Embryonic facial prominence (tissue), 1 donor: Measurements from ENCODE around the gene BCAS3.

ENCODE experiments used
- DNase-seq: peaks from one replicate; pipeline ENCODE4 v3.0.0-alpha.2; 2016; ENCODE audit errors: extremely low spot score

BCAS3 gene

DNA sequence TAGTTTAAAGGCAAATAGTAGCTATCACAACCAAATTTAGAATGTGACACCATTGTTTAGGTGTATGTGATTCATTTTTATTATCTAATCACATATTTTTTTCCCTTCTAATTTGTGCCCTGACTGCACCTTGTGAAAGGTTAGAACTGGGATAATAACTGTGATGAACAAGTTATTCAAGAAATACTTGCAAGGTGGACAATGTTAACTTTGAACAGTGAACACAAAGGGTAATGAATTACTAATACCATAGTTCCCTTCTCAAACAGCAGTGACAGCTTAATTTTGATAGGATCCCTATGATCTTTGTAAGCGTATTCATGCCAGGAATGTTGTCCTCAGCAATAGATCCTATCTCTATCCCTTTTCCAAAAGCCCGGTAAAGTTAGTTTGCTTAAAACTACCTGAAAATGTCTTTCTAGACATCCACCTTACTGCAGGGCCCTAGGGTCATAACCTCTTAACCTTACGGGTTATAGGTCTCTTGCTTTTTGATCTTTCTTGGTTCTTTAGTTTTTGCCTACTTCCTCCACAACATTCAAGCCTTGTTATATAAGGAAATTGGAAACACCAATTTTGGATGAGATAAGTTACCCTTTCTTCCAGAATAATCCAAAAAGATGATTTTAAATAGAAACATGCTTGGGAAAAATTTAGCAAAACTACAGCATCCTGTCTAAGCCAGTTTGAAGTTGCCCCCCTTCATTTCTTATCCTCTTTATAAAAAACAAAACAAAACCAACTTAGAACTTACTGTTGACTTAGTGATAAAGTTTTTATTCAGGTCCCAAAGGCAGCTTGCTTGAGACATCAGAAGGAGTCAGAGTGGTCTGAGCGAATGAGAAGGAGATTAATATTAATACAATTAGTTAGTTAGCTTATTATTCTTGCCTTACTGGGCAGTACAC, 522.0 kb downstream of the BCAS3 start:
- DNase-seq = no peak

DNA sequence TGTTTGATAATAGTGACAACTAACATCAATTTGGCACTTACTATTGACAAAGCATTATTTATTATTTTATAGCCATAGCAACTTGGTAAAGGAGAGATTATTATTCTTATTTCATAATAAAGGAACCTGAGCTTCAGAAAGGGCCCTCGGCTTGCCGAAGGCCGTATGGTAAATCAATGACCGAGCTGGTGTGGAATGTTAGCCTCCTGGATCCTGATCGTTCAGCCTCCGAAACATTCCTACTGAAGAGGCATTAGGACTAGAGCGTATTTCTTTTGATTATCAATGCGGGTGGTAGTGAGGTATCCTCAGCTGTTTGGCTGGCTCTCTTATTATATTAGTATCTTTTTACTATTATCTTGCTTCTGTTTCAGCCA, 522.7 kb downstream of the BCAS3 start:
- DNase-seq = no peak

DNA sequence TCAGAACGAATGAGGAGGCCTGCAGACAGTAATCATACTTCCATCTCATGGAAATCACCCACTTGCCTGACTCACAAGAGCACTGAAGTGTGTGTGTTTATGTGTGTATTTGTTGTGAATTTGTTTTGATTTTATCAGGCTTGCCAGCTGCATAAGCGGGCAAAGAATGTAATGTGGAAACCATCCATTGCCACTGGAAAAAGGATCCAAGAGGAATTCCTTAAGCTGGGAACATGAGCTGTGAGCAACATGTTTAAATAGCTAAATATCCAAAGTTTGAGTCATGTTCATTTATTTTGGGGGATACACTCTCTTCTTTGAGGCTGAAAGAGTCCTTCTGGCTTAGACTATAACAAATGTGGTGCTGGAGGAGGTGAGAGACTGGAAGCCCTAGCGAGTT, 523.6 kb downstream of the BCAS3 start:
- DNase-seq = no peak

DNA sequence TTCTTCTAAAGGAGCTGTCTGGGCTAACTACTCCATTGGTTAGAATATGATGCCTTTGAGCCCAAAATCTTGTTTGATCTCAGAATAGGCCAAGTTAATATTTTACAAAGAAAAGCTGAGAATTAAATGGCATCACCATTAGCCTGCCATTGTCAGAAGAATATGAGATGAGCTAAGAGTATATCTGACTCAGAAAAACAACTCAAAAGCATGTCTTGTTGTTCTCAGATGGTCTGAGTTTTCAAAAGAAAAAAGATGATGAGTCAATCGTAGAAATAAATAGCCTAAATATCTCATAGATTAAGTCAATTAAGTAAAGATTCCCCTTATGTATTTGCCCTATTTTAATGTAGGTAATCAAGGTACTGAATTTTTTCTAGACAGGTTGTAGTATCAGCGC, 524.9 kb downstream of the BCAS3 start:
- no peak for DNase-seq

DNA sequence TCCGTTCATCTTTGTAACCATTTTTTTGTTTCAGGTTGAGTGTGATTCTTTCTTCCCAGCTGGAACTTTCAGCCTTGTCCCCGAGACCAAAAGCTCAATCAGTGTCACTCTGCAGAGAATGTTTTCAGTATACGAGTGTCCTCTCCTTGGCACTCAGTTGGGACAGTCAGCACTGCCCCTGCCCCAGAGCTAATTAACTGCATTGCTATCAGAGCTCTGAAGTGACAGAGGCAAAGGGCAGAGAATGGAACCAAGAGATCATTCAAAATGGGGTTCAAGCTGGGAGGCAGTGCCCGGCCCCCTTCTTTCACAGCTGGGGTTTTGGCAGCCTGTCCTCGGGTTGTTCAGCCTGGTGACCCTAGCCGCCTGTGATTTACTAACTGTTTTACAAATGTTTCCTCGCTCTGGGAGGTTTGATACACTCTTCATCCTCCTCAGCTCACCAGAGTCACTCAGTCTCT, 526.0 kb downstream of the BCAS3 start:
- DNase-seq = no peak

DNA sequence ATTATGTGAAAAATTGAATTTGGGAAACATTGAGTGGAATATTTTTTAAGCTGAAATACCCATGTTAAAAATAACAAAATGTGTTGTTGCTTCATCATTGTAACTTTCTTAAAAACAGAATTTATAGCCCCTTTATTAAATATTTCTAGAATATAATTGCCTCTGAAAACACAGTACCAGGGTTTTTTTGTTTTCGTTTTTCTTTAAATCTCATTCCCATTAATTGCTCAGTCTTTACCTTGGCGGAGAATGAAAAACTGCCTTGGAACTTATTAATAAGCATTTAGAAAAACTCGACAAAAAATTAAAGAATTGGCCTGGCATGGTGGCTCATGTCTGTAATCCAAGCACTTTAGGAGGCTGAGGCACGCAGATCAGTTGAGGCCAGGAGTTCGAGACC, 526.8 kb downstream of the BCAS3 start:
- no peak for DNase-seq

DNA sequence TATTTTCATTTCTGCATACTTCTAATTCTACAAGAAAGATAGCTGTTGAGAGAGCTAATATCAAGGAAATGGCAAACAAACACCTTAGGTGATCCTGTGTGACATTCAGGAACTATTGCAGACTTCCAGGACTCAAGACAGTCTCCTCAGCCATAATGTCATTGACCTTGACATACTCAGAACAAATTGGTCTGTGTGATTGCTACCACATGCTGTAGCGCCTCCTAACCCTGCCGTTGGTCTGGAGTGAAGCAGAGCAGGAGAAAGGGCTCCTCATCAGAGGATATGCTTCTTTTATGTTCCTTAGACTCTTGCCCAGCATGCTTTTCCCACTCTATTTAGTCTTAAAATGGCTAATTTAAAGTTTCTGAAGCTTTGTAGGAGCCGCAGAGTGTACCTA, 527.8 kb downstream of the BCAS3 start:
- DNase-seq = no peak

DNA sequence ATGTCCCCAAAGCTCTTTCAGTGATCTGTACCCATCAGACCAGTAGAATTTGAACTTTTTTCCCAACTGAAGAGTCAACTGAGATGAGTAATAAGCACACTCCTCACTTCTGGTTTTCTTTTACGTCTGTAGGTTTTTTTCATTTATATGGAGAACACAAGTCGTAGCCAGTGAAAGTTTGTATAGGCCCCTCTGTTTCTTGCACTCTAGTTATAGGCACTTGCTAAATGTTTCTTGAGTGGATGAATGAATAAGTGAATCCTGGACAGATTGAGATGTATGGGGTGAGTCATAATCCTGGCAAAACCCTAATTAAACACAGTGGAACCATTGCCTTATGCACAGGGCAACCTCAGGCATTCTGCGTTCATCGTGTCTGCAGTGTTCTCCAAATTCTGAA, 528.3 kb downstream of the BCAS3 start:
- DNase-seq = no peak

DNA sequence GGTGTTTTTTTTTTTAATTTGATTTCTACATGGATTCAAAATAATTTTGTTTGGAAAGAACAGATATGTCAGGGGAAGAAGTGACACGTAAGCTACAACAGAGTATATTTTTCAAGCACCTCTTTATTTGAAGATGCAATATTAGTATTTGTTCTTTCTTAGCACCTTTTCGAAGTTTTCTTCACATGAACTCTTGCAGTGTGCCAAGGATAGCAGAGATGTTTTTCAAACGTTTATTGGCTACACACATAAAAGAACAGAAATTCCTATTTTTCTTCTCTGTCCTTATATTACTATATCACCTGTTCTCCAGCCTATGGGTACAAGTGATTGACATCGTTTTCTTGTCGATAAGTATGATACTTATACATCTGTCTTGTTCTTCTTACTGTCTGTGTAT, 529.3 kb downstream of the BCAS3 start:
- DNase-seq = no peak

DNA sequence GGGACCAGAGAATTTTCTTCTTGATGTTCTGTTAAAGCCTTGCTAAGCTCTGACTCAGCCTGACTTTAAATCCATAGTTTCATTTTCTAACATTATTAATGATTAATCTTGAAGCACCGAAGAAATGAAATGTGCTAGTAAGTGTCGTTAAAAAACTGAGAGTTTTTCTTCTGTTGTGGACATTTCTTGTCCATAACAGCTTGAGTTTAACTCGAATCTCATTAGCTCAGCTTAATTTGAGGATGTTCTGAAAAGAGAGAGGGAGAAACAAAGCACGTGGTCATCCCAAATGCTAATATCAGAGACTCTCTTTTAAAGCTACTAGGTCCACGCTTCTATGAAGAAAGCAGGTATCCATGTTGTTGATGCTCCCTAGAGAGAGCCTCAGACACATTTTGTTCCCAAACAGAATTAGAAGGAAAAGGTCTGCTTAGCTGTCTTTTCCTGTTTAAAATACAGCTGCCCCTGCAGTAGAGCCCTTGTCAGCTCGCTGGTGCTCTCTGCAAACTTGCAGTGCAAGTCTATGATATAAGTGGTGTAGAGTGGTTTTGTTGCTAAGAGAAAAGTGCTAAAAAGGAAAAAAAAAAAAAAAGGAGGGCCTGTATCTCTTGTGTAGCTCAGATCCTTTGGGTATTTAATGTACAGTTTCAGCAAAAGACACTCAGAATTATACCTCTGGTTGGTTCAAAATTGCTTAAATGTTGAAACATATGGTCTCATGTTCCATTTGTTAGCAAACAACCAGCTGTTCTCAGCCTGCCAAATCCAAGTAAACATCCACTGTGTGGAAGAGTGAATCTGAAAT, 530.9 kb downstream of the BCAS3 start:
- DNase-seq = no peak

DNA sequence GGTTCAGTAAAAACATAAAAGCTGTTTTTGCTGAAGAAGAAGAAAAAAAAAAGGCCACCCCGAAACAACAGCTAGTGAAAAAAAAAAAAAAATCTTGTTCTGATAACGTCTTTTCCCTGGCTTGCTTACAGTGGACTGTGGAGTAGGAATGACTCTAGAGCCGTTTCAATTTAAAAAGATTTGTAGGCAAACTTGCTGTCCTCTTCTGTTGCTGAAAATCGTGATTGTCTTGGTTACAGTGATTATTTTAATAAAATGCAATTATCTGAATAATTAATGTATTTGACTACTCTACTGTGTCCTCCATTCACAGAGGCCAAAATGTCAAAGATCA, 531.4 kb downstream of the BCAS3 start:
- DNase-seq = no peak

DNA sequence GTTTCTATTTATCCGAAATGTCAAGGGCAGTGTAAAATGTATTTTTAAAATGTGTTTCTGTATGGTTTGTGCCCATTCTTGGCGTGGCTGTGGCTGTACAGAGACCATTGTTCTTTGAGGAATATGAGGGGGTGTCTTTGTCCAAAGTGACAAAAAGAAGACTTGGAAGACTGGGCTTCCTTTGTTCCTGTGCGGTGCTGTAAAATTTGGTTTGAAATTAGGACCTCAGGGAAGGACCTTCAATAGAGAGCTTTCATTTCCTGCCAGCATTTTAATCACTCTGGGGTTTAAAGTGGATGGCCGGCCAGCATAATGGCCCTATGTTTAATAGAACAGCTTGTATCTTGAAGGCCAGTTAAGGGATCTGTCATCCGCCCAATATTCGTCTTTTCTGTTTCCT, 531.9 kb downstream of the BCAS3 start:
- no peak for DNase-seq

DNA sequence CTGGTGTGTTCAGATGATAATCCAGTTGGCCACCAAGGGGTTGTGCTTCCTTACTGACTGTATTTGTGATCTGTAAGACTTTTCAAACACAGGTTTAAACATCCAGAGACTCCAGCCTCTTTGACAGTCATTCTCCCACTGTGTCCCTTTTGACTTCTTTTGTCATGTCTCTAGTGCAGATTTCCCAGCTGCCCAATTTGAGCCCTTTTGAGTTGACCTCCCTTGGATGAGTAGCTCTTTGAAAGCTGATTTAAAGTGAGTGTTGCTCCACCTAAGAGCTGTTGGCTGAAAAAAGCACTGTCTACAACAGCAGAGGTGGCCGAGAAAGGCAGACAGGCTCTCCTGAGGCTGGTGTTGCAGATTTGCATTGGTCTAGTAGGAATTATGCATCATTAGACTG, 533.6 kb downstream of the BCAS3 start:
- no peak for DNase-seq

DNA sequence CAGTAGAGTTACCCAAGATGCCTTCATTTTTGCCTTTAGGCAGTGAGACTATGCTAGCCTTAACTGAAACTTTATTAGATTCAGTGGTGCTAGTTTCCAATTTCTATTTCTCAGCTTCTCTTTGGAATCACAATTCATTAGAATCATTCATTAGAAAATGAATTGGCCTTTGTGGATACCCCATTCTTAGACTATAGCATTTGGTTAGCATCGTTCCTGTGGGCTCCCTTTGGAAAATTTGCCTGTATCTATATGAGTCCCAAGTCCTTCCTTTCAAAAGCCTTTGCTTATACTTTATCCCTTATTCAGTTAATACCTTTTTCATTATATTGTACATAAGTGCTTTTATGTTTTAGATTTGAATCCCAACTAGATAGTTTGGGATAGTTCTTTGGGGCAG, 535.0 kb downstream of the BCAS3 start:
- no peak for DNase-seq

DNA sequence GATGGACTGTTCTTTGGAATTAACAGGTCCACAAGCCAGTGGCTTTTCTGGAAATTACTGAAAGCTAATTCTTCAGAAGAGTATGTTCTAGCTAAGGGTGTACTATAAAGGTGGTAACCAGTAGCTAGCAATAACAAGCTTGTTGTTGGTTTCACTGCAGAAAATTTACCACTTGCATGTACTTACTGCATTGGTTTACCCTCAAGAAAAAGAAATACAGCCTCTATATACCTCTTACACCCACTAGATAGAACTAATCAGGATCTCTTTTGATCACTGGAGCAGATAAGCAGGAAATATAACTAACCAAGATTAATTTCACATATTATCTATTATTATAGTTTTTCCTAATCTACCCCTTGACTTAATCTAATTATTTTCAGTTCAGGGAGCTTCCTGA, 537.1 kb downstream of the BCAS3 start:
- no peak for DNase-seq

DNA sequence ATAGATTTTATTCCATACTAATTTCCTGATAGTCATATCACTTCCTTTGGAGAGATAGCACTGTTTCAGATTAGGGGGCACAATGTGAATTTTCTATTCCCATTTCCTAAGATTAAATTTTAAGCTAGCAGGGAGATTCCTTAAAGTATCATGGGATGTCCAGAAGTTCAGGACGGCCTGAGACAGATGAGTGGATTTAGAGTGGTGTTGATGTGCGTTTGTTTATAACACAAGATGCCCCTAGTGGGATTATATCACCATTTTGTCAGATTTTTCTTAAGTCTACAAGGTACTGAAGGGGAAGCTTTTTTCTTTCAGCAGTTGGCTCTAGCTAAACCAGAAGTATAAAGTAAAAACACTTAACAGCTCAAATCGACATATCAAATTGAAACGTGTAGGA, 538.4 kb downstream of the BCAS3 start:
- DNase-seq = no peak

DNA sequence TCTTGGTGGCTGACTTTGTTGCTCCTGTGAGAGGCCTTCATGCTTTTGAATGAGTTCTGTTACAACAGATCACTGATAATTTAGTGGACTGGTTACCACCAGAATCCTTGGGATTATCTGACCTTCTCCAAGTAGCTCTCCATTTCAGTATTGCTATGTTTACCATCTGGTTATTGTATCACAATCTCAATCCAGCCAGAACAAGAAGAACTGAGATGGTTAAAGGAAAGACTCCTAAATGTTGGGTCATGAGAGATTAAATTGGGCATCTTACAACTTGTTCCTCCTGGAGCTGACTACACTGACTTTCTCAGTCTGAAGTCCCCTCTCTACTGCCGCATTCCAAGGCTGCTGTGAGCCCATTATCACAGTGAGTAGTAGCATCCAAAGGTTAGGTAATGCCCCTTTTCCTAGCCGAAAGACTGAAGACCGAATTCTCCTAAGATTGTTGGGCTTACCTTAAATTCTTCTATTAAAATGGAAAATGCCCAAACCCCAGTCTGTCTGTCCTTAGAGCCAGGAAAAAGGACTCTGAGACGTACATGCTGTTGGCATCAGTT, 540.3 kb downstream of the BCAS3 start:
- DNase-seq = no peak

DNA sequence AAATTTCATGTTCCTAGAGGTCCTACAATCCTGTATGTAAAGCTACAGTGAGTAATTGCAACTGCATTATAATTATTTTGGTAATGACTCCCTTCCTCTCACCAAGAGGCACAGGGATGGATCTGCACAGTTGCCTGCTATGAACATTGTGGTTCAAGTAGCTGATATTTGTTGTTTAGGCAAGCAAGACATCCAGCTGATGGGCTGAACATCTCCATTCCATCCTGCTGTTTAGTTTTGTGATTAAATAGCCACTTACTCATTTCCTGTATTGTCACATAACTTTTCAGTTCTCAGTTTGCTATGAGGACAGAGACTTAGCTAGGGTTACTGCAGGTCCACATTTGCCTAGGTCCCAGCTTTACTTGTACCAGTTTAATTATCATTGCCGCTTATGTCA, 540.8 kb downstream of the BCAS3 start:
- no peak for DNase-seq

DNA sequence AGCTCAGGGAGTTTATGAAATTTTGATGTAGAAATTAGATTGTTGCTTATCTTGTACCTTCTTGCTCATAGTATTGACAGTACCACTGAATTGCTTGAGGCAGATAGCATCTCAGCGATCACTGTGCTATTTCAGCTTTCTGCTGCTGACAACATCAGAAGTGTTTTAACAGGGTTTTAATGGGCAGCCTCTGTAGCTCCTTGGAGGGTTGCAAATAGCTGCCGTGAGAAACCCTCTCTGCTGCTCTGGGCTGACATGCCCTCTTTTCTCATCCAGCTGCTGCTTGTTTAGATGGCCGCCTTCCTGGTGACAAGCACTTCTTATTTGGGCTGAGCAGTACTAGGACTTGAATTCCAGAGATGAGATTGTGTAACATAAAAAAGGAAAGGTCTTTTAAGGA, 541.8 kb downstream of the BCAS3 start:
- no peak for DNase-seq

DNA sequence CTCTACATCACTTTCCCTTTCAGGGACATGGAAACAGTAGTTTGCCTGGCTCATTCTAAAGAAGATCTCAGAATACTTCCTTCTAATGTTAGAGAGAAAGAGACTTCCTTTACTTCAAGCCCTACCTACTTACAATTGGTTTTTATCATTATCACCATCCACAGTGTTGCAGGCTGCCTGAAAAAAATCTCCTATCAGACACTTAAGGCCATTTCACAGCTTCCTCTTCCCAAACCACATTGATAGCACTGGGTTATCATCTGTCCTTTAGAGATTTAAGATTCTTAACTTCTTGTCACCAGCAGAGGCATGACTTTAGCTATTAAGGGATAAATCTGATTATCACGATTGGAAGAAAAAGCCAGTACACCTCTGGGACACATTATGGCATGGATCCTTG, 543.5 kb downstream of the BCAS3 start:
- DNase-seq = no peak

DNA sequence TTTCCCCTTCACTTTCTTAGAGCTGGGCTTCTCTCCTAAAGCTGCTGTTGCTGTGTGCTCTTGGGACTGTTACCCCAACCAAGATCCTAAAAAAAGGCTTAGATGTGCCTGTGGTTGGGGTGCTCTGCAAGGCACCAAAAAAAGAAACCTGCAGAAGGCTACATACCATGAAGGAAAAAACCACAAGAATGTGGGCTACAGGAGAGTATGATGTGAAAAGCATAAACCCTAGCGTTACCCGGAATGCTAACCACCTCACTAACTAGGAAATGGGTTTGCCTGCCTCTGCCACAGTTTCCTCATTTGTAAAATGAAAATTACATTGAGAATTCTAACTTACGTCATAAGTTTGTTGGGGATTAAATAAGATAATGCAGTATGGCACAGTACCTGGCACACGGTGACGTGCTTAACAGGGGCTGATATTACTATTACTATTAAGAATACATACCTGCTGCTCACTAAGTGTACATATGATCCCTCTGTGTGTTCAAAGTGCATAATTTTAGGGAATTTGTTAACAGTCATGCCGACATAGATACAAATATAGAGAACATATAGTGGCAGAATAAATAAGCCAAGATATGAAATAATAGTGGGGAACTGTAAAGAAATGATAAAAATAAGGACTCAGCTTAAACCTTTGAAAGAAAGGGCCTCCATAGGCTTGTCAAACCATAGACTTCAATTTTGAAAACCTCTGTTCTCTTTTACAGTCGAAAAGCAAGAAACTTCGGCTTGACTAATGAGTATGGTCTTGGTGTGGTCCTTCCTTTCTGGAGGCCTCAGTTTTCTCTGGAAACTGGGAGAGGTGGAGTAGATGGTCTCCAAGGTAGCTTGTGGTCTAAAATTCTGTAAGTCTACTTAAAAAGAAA, 544.2 kb downstream of the BCAS3 start:
- DNase-seq = no peak

DNA sequence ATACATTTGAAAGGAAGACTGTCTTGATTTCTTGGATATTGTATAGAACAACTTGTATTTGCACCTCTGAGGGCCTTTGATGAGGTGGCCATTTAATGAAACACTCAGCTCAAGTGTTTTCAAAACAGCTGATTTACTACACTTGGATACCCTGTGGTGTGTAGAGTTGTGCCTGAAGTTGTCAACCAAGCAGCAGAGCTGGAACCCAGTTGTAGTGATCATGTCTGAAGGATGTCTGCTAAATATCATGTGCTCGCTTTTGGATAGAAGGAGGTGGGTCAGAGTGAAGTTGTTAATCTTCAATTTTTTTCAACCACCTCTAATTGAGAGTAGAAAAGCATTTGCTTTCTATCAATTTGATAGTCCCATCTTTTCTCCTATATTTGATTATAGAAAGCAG, 546.1 kb downstream of the BCAS3 start:
- DNase-seq = no peak
